ENCODE results near the gene CERS6. TPM values are rescaled to one million over a fixed set of nuclear protein-coding genes. Genes with fewer than 3 reads are reported as not detected.

The CERS6 gene
- polyA plus RNA-seq, 3 donors = 7.6 to 17.7 (median 15.6) TPM

GRCh38 chr2:168692132-168692744, 236.2 kb downstream of the CERS6 start:
- Histone ChIP-seq H3K4me1 (ENCODE audit: control insufficient read depth in 1 of 2, insufficient read depth in 2 of 2, low read length in 2 of 2) (no peaks in the 10 kb centered on the region), H3K79me2 (ENCODE audit: insufficient read depth, low read length) (peaks cover 19% of the 10 kb centered on the region), H3K27ac (ENCODE audit: low read depth in 1 of 2, low read length in 2 of 2) (no peak overlapping the region), H2AFZ (ENCODE audit: insufficient read depth, low read depth, low read length, poor library complexity, severe bottlenecking) (no peak overlapping the region), H3K4me3 (replicated peaks in 1 of 3; ENCODE audit: low read depth in 2 of 3, low read length in 3 of 3) (no peak overlapping the region), H3K27me3 (ENCODE audit: control insufficient read depth in 2 of 2, insufficient read depth in 2 of 2, low read length in 2 of 2) (no peaks in the 10 kb centered on the region), H3K9me3 (replicated peaks in 1 of 2; ENCODE audit: control insufficient read depth in 1 of 2, insufficient read depth in 1 of 2, low read length in 2 of 2) (no peaks in the 10 kb centered on the region), H4K20me1 (ENCODE audit: insufficient read depth, low read length) (peaks cover 1% of the 10 kb centered on the region), H3K4me2 (replicated peaks; ENCODE audit: extremely low read depth, low read length, poor library complexity, severe bottlenecking) (no peak overlapping the region), H3K9ac (ENCODE audit: insufficient read depth, low read length, poor library complexity, severe bottlenecking) (no peak overlapping the region), H3K36me3 (replicated peaks in 1 of 2; ENCODE audit: control insufficient read depth in 1 of 2, insufficient read depth in 2 of 2, low read length in 2 of 2) (peaks cover 34 to 57% of the 10 kb centered on the region in 2 donors)
- no peaks in the 10 kb centered on the region for H3K27me3 Mint-ChIP-seq (ENCODE audit: low read depth in 3 of 3)
- DNase-seq = no peak
- H3K4me3 Mint-ChIP-seq = no peak overlapping the region
- peaks cover 38 to 50% of the 10 kb centered on the region in 2 donors for H3K36me3 Mint-ChIP-seq
- 0% methylated on average over 1 of the region's 4 CpGs for WGBS (ENCODE audit: insufficient coverage)
- H3K27ac Mint-ChIP-seq = no peak overlapping the region
- no peak for TF ChIP-seq CTCF (IDR thresholded peaks at IDR 0.05)
- H3K4me1 Mint-ChIP-seq = no peaks in the 10 kb centered on the region
- H3K9me3 Mint-ChIP-seq = peaks cover 0 to 2% (median 0%) of the 10 kb centered on the region in 7 donors
- intact Hi-C loops (cut with micrococcal nuclease) = no loop called here

GRCh38 chr2:168694173-168694572, 238.1 kb downstream of the CERS6 start:
- no peaks in the 10 kb centered on the region for H3K27me3 ChIP-seq (ENCODE audit: control insufficient read depth in 2 of 2, insufficient read depth in 2 of 2, low read length in 2 of 2)
- peaks cover 41 to 70% of the 10 kb centered on the region in 2 donors for H3K36me3 ChIP-seq (replicated peaks in 1 of 2; ENCODE audit: control insufficient read depth in 1 of 2, insufficient read depth in 2 of 2, low read length in 2 of 2)
- peaks cover 0 to 3% (median 0%) of the 10 kb centered on the region in 7 donors for H3K9me3 Mint-ChIP-seq
- H3K4me2 ChIP-seq (replicated peaks; ENCODE audit: extremely low read depth, low read length, poor library complexity, severe bottlenecking) = no peak overlapping the region
- no peaks in the 10 kb centered on the region for H3K9me3 ChIP-seq (replicated peaks in 1 of 2; ENCODE audit: control insufficient read depth in 1 of 2, insufficient read depth in 1 of 2, low read length in 2 of 2)
- no peak for TF ChIP-seq CTCF (IDR thresholded peaks at IDR 0.05)
- no peak overlapping the region for H2AFZ ChIP-seq (ENCODE audit: insufficient read depth, low read depth, low read length, poor library complexity, severe bottlenecking)
- no peak overlapping the region for H3K27ac Mint-ChIP-seq
- no peaks in the 10 kb centered on the region for H3K4me1 ChIP-seq (ENCODE audit: control insufficient read depth in 1 of 2, insufficient read depth in 2 of 2, low read length in 2 of 2)
- H3K4me1 Mint-ChIP-seq = no peaks in the 10 kb centered on the region
- H3K36me3 Mint-ChIP-seq = peaks cover 49 to 62% of the 10 kb centered on the region in 2 donors
- H3K4me3 Mint-ChIP-seq = no peak overlapping the region
- H3K9ac ChIP-seq (ENCODE audit: insufficient read depth, low read length, poor library complexity, severe bottlenecking) = no peak overlapping the region
- DNase-seq = no peak
- no peaks in the 10 kb centered on the region for H3K27me3 Mint-ChIP-seq (ENCODE audit: low read depth in 3 of 3)
- no peaks in the 10 kb centered on the region for H4K20me1 ChIP-seq (ENCODE audit: insufficient read depth, low read length)
- no peak overlapping the region for H3K27ac ChIP-seq (ENCODE audit: low read depth in 1 of 2, low read length in 2 of 2)
- intact Hi-C loops (cut with micrococcal nuclease) = no loop called here
- H3K79me2 ChIP-seq (ENCODE audit: insufficient read depth, low read length) = peaks cover 5% of the 10 kb centered on the region
- H3K4me3 ChIP-seq (replicated peaks in 1 of 3; ENCODE audit: low read depth in 2 of 3, low read length in 3 of 3) = no peak overlapping the region
- 100% methylated on average over 1 of the region's 3 CpGs for WGBS (ENCODE audit: insufficient coverage)
